OCI-LY7 (cell line): ENCODE measurements around the gene RNF40.

ENCODE experiments used
- CTCF ChIP-seq: fragments of 200-600 bp; sonication (generic); conservative IDR thresholded peaks from 2 replicates; pipeline ENCODE4 v1.5.1; 2014; ENCODE audit warnings: mild to moderate bottlenecking, antibody characterized with exemption, low read length, moderate library complexity, mixed read lengths
- EZH2phosphoT487 ChIP-seq: fragments of 200-600 bp; sonication (generic); IDR thresholded peaks from 2 replicates; pipeline ENCODE4 v1.6.1; 2018; ENCODE audit warnings: low read depth, borderline replicate concordance, mild to moderate bottlenecking, mixed run types, antibody characterized with exemption, low read length, moderate library complexity, mixed read lengths

GRCh38 chr16:30786115-30786935 lies 24.2 kb downstream of the RNF40 start:
- TF ChIP-seq EZH2phosphoT487 (no peak), CTCF (no peak)
